CD14-positive monocyte (primary cell): ENCODE data around the gene DNAJB1. TPM values are rescaled to one million over a fixed set of nuclear protein-coding genes. Genes with fewer than 3 reads are reported as not detected.

ENCODE experiments used
- DNase-seq, 3 donors: peaks; one replicate each; pipeline ENCODE4 v3.0.0-alpha.2; 2011 to 2022
- H2AFZ ChIP-seq: 2 replicates; pipeline ENCODE4 v1.6.0; 2012; ENCODE audit warnings: mild to moderate bottlenecking, low read depth, low read length, inconsistent platforms; ENCODE audit not compliant: insufficient read depth, poor library complexity, severe bottlenecking
- H3K27ac ChIP-seq, 2 donors: 1 replicate in 1 of 2; 2 replicates in 1 of 2; pipeline ENCODE4 v1.5.1; 2012 to 2013; ENCODE audit warnings: low read length in 2 of 2, control low read depth in 1 of 2, inconsistent platforms in 1 of 2, low read depth in 1 of 2, mild to moderate bottlenecking in 1 of 2
- H3K27me3 ChIP-seq, 2 donors: one replicate each; pipeline versions ENCODE4 v1.6.0 to v1.6.1; 2011 to 2013; ENCODE audit warnings: low read length in 2 of 2; ENCODE audit not compliant: control insufficient read depth in 2 of 2, insufficient read depth in 2 of 2
- H3K36me3 ChIP-seq, 2 donors: replicated peaks in 1 of 2; 1 replicate in 1 of 2; 2 replicates in 1 of 2; pipeline versions ENCODE4 v1.5.1 to v1.6.1; 2012 to 2013; ENCODE audit warnings: low read length in 2 of 2, control low read depth in 1 of 2, inconsistent platforms in 1 of 2, mild to moderate bottlenecking in 1 of 2; ENCODE audit not compliant: insufficient read depth in 2 of 2, control insufficient read depth in 1 of 2
- H3K4me1 ChIP-seq, 2 donors: 1 replicate in 1 of 2; 2 replicates in 1 of 2; pipeline versions ENCODE4 v1.5.1 to v1.6.1; 2012 to 2013; ENCODE audit warnings: low read length in 2 of 2, control low read depth in 1 of 2, inconsistent platforms in 1 of 2, mild to moderate bottlenecking in 1 of 2, moderate library complexity in 1 of 2; ENCODE audit not compliant: insufficient read depth in 2 of 2, control insufficient read depth in 1 of 2
- H3K4me2 ChIP-seq: replicated peaks from 2 replicates; pipeline ENCODE3; 2012; ENCODE audit warnings: low read length, moderate library complexity, mild to moderate bottlenecking; ENCODE audit not compliant: poor library complexity, severe bottlenecking; ENCODE audit errors: extremely low read depth
- H3K4me3 ChIP-seq, 3 experiments: fragments of 200-600 bp in 1 of 3; sonication (generic) in 1 of 3; replicated peaks in 1 of 3; 1 replicate in 2 of 3; 2 replicates in 1 of 3; pipeline ENCODE4 v1.5.1; 2011 to 2013; ENCODE audit warnings: low read length in 3 of 3, mild to moderate bottlenecking in 3 of 3, control low read depth in 2 of 3, low read depth in 2 of 3, inconsistent platforms in 1 of 3, moderate library complexity in 1 of 3
- H3K79me2 ChIP-seq: 2 replicates; pipeline ENCODE4 v1.6.0; 2012; ENCODE audit warnings: mild to moderate bottlenecking, control low read depth, inconsistent platforms, low read length, moderate library complexity; ENCODE audit not compliant: insufficient read depth
- H3K9ac ChIP-seq: 2 replicates; pipeline ENCODE4 v1.6.0; 2017; ENCODE audit warnings: low read length, mild to moderate bottlenecking; ENCODE audit not compliant: insufficient read depth, poor library complexity, severe bottlenecking
- H3K9me3 ChIP-seq, 2 donors: replicated peaks in 1 of 2; 1 replicate in 1 of 2; 2 replicates in 1 of 2; pipeline versions ENCODE4 v1.5.1 to v1.6.1; 2012 to 2013; ENCODE audit warnings: low read length in 2 of 2, control low read depth in 1 of 2; ENCODE audit not compliant: control insufficient read depth in 1 of 2, insufficient read depth in 1 of 2
- H4K20me1 ChIP-seq: 2 replicates; pipeline ENCODE4 v1.6.0; 2012; ENCODE audit warnings: mild to moderate bottlenecking, low read length, control low read depth, moderate library complexity; ENCODE audit not compliant: insufficient read depth
- H3K27ac Mint-ChIP-seq, 7 donors: one replicate each; pipeline ENCODE4 v1.8.0; 2020; ENCODE audit warnings: mild to moderate bottlenecking in 7 of 7, mixed read lengths in 7 of 7, moderate library complexity in 6 of 7, inconsistent platforms in 2 of 7
- H3K27me3 Mint-ChIP-seq, 3 donors: one replicate each; pipeline ENCODE4 v1.8.0; 2021 to 2022; ENCODE audit warnings: low read depth in 3 of 3, mild to moderate bottlenecking in 3 of 3, mixed read lengths in 3 of 3, moderate library complexity in 3 of 3, inconsistent platforms in 1 of 3
- H3K36me3 Mint-ChIP-seq, 2 donors: one replicate each; pipeline ENCODE4 v1.8.0; 2020; ENCODE audit warnings: mixed read lengths in 2 of 2, inconsistent platforms in 1 of 2, mild to moderate bottlenecking in 1 of 2
- H3K4me1 Mint-ChIP-seq: one replicate; pipeline ENCODE4 v1.8.0; 2020; ENCODE audit warnings: mild to moderate bottlenecking, mixed read lengths
- H3K4me3 Mint-ChIP-seq, 2 donors: one replicate each; pipeline ENCODE4 v1.8.0; 2020; ENCODE audit warnings: mild to moderate bottlenecking in 2 of 2, mixed read lengths in 2 of 2, moderate library complexity in 1 of 2
- H3K9me3 Mint-ChIP-seq, 7 donors: one replicate each; pipeline ENCODE4 v1.8.0; 2020 to 2022; ENCODE audit warnings: mixed read lengths in 7 of 7, mild to moderate bottlenecking in 6 of 7, moderate library complexity in 6 of 7, inconsistent platforms in 2 of 7
- WGBS: methylation state at CpG from one replicate; pipeline ENCODE4 v1.1.5; 2013; ENCODE audit warnings: missing lambda C conversion rate; ENCODE audit not compliant: insufficient coverage; 5-methylcytosine and 5-hydroxymethylcytosine counted together
- intact Hi-C, 2 donors: fragments of 100-400 bp; cut with micrococcal nuclease; formaldehyde crosslinking; loops; one replicate each; pipeline versions ENCODE4 v1.15.0 to v1.15.1; 2023
- polyA plus RNA-seq, 3 donors: library from polyadenylated mRNA; depleted of rRNA in 1 of 3; unstranded in 2 of 3; stranded (reverse) in 1 of 3; fragments of 300-500 nt in 2 of 3; fragments of >200 nt in 1 of 3; fragmentation: Illumina TruSeq in 2 of 3; gene quantifications; 1 replicate in 2 of 3; 2 replicates in 1 of 3; pipeline ENCODE4 v1.2.3, GENCODE V29; 2012 to 2021
- TF ChIP-seq, protein P1 (sequence below): fragments of 200-600 bp; IDR thresholded peaks from one replicate; pipeline ENCODE4 v1.8.0; 2022; ENCODE audit warnings: antibody characterized with exemption, mild to moderate bottlenecking

The DNAJB1 gene
- polyA plus RNA-seq, 3 donors = 59.3 to 107 (median 70.9) TPM

DNA sequence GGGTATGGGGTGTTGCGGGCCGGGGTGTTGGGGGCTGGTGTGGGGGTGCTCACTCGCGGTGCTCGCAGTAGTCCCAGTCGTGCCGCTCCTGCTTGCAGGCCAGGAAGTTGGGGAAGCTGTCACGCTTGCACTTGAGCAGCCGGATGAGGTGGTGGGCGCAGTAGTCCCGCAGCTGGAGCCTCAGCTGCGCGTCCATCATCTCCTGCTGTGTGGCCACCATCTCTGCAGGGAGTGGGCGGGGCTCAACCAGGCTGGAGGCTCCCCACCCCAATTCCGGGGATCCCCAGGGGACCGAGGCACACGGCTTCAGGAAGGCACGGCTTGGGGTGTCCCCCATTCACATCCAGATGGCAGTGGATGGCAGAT lies 48.5 kb upstream of the DNAJB1 start:
- Mint-ChIP-seq H3K4me3 (no peak overlapping the region), H3K4me1 (peaks cover 23% of the 10 kb centered on the region), H3K27me3 (no peaks in the 10 kb centered on the region), H3K27ac (no peak overlapping the region), H3K9me3 (peaks cover 0 to 3% (median 0%) of the 10 kb centered on the region in 7 donors), H3K36me3 (peaks cover 23 to 49% of the 10 kb centered on the region in 2 donors)
- Histone ChIP-seq H2AFZ (no peak overlapping the region), H3K4me2 (no peak overlapping the region), H3K9me3 (no peaks in the 10 kb centered on the region), H3K27ac (no peak overlapping the region), H3K79me2 (peaks cover 37% of the 10 kb centered on the region), H3K36me3 (peaks cover 23 to 30% of the 10 kb centered on the region in 2 donors), H4K20me1 (peaks cover 39% of the 10 kb centered on the region), H3K4me3 (no peak overlapping the region), H3K4me1 (peaks cover 11 to 13% of the 10 kb centered on the region in 2 donors), H3K27me3 (no peaks in the 10 kb centered on the region), H3K9ac (no peak overlapping the region)
- intact Hi-C loops = no loop called here
- TF ChIP-seq, protein P1, sequence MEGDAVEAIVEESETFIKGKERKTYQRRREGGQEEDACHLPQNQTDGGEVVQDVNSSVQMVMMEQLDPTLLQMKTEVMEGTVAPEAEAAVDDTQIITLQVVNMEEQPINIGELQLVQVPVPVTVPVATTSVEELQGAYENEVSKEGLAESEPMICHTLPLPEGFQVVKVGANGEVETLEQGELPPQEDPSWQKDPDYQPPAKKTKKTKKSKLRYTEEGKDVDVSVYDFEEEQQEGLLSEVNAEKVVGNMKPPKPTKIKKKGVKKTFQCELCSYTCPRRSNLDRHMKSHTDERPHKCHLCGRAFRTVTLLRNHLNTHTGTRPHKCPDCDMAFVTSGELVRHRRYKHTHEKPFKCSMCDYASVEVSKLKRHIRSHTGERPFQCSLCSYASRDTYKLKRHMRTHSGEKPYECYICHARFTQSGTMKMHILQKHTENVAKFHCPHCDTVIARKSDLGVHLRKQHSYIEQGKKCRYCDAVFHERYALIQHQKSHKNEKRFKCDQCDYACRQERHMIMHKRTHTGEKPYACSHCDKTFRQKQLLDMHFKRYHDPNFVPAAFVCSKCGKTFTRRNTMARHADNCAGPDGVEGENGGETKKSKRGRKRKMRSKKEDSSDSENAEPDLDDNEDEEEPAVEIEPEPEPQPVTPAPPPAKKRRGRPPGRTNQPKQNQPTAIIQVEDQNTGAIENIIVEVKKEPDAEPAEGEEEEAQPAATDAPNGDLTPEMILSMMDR = no peak
- DNase-seq = no peak
- 65% methylated on average over 16 of the region's 18 CpGs for WGBS

GRCh38 chr19:14565765-14566711 lies 47.8 kb upstream of the DNAJB1 start:
- Histone ChIP-seq H3K4me1 (peaks cover 5 to 6% of the 10 kb centered on the region in 2 donors), H3K4me3 (no peak overlapping the region), H3K4me2 (no peak overlapping the region), H3K27me3 (no peaks in the 10 kb centered on the region), H3K9ac (no peak overlapping the region), H3K36me3 (peaks cover 23 to 30% of the 10 kb centered on the region in 2 donors), H2AFZ (no peak overlapping the region), H3K79me2 (peaks cover 33% of the 10 kb centered on the region), H3K9me3 (no peaks in the 10 kb centered on the region), H3K27ac (no peak overlapping the region), H4K20me1 (peaks cover 38% of the 10 kb centered on the region)
- no peak overlapping the region for H3K27ac Mint-ChIP-seq
- H3K9me3 Mint-ChIP-seq = peaks cover 0 to 3% (median 0%) of the 10 kb centered on the region in 7 donors
- H3K4me1 Mint-ChIP-seq = peaks cover 18% of the 10 kb centered on the region
- no peak for DNase-seq
- intact Hi-C loops = no loop called here
- WGBS = 90% methylated on average over 13 of the region's 31 CpGs
- TF ChIP-seq, protein P1 = no peak
- H3K27me3 Mint-ChIP-seq = no peaks in the 10 kb centered on the region
- no peak overlapping the region for H3K4me3 Mint-ChIP-seq
- peaks cover 23 to 49% of the 10 kb centered on the region in 2 donors for H3K36me3 Mint-ChIP-seq
